Endothelial cell of umbilical vein (primary cell): ENCODE measurements around the gene CAMKMT.

Experiments used
- EZH2 ChIP-seq: IDR thresholded peaks from 2 replicates; pipeline ENCODE4 v1.6.1; 2012; ENCODE audit warnings: borderline replicate concordance, low read depth, mild to moderate bottlenecking, moderate library complexity, low read length, inconsistent platforms; ENCODE audit not compliant: severe bottlenecking
- FOS ChIP-seq: IDR thresholded peaks from 2 replicates; pipeline ENCODE4 v1.6.1; 2011; ENCODE audit warnings: mild to moderate bottlenecking, low read length, moderate library complexity, borderline replicate concordance; ENCODE audit not compliant: insufficient read depth
- JUN ChIP-seq: IDR thresholded peaks from 2 replicates; pipeline ENCODE4 v1.6.1; 2011; ENCODE audit warnings: borderline replicate concordance, low read depth; ENCODE audit not compliant: insufficient read length, insufficient read depth
- MYC ChIP-seq: IDR thresholded peaks from one replicate; pipeline ENCODE4 v1.6.1; 2011; ENCODE audit warnings: mild to moderate bottlenecking, low read depth, low read length
- POLR2A ChIP-seq: IDR thresholded peaks from 2 replicates; pipeline ENCODE4 v1.6.1; 2012; ENCODE audit warnings: low read depth, mild to moderate bottlenecking, control low read depth, low read length
- POLR2AphosphoS5 ChIP-seq: IDR thresholded peaks from 2 replicates; pipeline ENCODE4 v1.6.1; 2012; ENCODE audit warnings: low read depth, mild to moderate bottlenecking, control low read depth, low read length, moderate library complexity; ENCODE audit not compliant: insufficient read depth
- TF ChIP-seq, protein P1 (sequence below), 2 donors: IDR thresholded peaks; 1 replicate in 1 of 2; 2 replicates in 1 of 2; pipeline ENCODE4 v1.5.1; 2011; ENCODE audit warnings: low read length in 2 of 2, mild to moderate bottlenecking in 2 of 2, moderate library complexity in 2 of 2, control low read depth in 1 of 2, inconsistent platforms in 1 of 2, low read depth in 1 of 2; ENCODE audit not compliant: insufficient read depth in 1 of 2; ENCODE audit errors: extremely low read depth in 1 of 2
- TF ChIP-seq, protein P2 (sequence below): IDR thresholded peaks from 2 replicates; pipeline ENCODE4 v1.6.1; 2011; ENCODE audit not compliant: insufficient read depth, insufficient read length

DNA sequence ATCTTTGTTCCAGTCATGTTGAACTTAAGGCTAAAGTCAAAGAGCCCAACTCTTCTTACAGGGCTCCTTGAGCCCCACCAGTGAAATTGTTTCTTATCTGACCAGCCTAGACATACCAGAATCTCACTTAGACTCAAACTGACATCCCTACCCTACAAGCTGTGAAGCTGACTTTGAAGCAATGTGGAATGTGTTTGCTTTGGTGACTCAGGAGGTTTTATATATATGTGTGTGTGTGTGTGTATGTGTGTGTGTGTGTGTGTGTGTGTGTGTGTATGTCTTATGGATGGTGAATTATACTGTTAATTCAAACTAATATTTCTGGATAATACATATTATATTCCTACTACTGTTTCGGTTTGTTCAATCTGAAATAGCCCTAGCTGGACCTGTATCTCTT lies 67.3 kb downstream of the CAMKMT start:
- TF ChIP-seq, protein P1, sequence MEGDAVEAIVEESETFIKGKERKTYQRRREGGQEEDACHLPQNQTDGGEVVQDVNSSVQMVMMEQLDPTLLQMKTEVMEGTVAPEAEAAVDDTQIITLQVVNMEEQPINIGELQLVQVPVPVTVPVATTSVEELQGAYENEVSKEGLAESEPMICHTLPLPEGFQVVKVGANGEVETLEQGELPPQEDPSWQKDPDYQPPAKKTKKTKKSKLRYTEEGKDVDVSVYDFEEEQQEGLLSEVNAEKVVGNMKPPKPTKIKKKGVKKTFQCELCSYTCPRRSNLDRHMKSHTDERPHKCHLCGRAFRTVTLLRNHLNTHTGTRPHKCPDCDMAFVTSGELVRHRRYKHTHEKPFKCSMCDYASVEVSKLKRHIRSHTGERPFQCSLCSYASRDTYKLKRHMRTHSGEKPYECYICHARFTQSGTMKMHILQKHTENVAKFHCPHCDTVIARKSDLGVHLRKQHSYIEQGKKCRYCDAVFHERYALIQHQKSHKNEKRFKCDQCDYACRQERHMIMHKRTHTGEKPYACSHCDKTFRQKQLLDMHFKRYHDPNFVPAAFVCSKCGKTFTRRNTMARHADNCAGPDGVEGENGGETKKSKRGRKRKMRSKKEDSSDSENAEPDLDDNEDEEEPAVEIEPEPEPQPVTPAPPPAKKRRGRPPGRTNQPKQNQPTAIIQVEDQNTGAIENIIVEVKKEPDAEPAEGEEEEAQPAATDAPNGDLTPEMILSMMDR (IDR thresholded peaks at IDR 0.05; ENCODE audit: extremely low read depth in 1 of 2, insufficient read depth in 1 of 2, low read depth in 1 of 2, low read length in 2 of 2): no peak
- no peak for TF ChIP-seq POLR2A
- no peak for TF ChIP-seq POLR2AphosphoS5
- no peak for TF ChIP-seq MYC
- TF ChIP-seq EZH2: no peak
- TF ChIP-seq JUN: no peak
- TF ChIP-seq, protein P2, sequence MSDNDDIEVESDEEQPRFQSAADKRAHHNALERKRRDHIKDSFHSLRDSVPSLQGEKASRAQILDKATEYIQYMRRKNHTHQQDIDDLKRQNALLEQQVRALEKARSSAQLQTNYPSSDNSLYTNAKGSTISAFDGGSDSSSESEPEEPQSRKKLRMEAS: no peak
- no peak for TF ChIP-seq FOS
